ENCODE results near the gene EFNA5. TPM values are rescaled to one million over a fixed set of nuclear protein-coding genes. Genes with fewer than 3 reads are reported as not detected.

Gene EFNA5
- polyA plus RNA-seq, 1 donor (not counting 4 experiments of a cell fraction or from before 2014, with no cell fraction given): 4.8 TPM

DNA sequence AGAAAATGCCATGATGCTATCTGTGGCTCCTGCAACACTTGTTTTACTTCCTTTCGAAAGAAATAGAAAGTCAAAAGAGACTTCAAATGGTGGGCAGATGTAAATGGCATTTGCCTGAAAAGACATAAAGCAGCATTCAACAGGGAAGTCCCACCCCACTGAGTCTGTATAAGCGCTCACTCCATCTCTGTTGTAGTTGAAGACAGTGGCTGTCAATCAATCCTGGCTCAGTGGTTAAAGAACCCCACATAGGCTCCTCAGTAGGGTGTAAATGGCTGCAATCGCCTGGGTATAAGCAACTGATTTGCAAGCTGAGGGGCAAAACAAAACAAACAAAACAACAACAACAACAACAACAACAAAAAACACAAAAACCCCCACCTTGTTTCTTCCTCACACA, 158.7 kb downstream of the EFNA5 start:
- no peak overlapping the region for H3K4me2 ChIP-seq (ENCODE audit: control insufficient read depth, extremely low read depth, insufficient read depth, low read depth, low read length)
- H3K4me1 ChIP-seq (ENCODE audit: control insufficient read depth, extremely low read depth, insufficient read depth, low read length): peaks cover 18% of the 10 kb centered on the region
- no peaks in the 10 kb centered on the region for H3K36me3 ChIP-seq (ENCODE audit: control insufficient read depth in 2 of 2, extremely low read depth in 1 of 2, insufficient read depth in 2 of 2, low read length in 2 of 2)
- H3K4me3 ChIP-seq (ENCODE audit: control insufficient read depth in 2 of 3, extremely low read depth in 1 of 3, insufficient read depth in 2 of 3, low read depth in 1 of 3, low read length in 3 of 3): no peak overlapping the region
- H4K20me1 ChIP-seq (ENCODE audit: control insufficient read depth, extremely low read depth, insufficient read depth, low read length): no peaks in the 10 kb centered on the region
- H3K9me3 ChIP-seq (ENCODE audit: control insufficient read depth, low read depth, low read length): no peaks in the 10 kb centered on the region
- H2AFZ ChIP-seq (ENCODE audit: control insufficient read depth, low read length): no peak overlapping the region
- no peak overlapping the region for H3K27ac ChIP-seq (ENCODE audit: control insufficient read depth, insufficient read depth, low read length)
- H3K79me2 ChIP-seq (ENCODE audit: control insufficient read depth, insufficient read depth, low read length): peaks cover 4% of the 10 kb centered on the region
- no peak for TF ChIP-seq EZH2 (IDR thresholded peaks at IDR 0.05; ENCODE audit: low read length)
- TF ChIP-seq, protein P1, sequence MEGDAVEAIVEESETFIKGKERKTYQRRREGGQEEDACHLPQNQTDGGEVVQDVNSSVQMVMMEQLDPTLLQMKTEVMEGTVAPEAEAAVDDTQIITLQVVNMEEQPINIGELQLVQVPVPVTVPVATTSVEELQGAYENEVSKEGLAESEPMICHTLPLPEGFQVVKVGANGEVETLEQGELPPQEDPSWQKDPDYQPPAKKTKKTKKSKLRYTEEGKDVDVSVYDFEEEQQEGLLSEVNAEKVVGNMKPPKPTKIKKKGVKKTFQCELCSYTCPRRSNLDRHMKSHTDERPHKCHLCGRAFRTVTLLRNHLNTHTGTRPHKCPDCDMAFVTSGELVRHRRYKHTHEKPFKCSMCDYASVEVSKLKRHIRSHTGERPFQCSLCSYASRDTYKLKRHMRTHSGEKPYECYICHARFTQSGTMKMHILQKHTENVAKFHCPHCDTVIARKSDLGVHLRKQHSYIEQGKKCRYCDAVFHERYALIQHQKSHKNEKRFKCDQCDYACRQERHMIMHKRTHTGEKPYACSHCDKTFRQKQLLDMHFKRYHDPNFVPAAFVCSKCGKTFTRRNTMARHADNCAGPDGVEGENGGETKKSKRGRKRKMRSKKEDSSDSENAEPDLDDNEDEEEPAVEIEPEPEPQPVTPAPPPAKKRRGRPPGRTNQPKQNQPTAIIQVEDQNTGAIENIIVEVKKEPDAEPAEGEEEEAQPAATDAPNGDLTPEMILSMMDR (optimal IDR thresholded peaks at IDR 0.05 in 1 of 3, IDR thresholded peaks at IDR 0.05 in 1 of 3, conservative IDR thresholded peaks at IDR 0.05 in 1 of 3; ENCODE audit: extremely low read depth in 1 of 3, insufficient read depth in 2 of 3, low read length in 3 of 3): no peak
- FAIRE-seq (peak; percentile 29), DNase-seq (ENCODE audit: low read depth, low spot score) (no peak)
- H3K9me1 ChIP-seq (ENCODE audit: control insufficient read depth, extremely low read depth, insufficient read depth, low read length): no peaks in the 10 kb centered on the region
- dilution Hi-C loops (cut with MboI; ENCODE audit: extremely low pct_ligation_motif_present, low sequenced_read_pairs): no loop called here
- H3K9ac ChIP-seq (ENCODE audit: control insufficient read depth, extremely low read depth, insufficient read depth, low read length): no peak overlapping the region
- H3K27me3 ChIP-seq (ENCODE audit: control insufficient read depth, extremely low read depth, insufficient read depth, low read length): no peaks in the 10 kb centered on the region

- Histone ChIP-seq H3K27me3 (ENCODE audit: control insufficient read depth, extremely low read depth, insufficient read depth, low read length) (no peaks in the 10 kb centered on the region), H3K27ac (ENCODE audit: control insufficient read depth, insufficient read depth, low read length) (no peak overlapping the region), H3K4me3 (ENCODE audit: control insufficient read depth in 2 of 3, extremely low read depth in 1 of 3, insufficient read depth in 2 of 3, low read depth in 1 of 3, low read length in 3 of 3) (no peak overlapping the region), H2AFZ (ENCODE audit: control insufficient read depth, low read length) (no peak overlapping the region), H3K4me1 (ENCODE audit: control insufficient read depth, extremely low read depth, insufficient read depth, low read length) (peaks cover 18% of the 10 kb centered on the region), H4K20me1 (ENCODE audit: control insufficient read depth, extremely low read depth, insufficient read depth, low read length) (no peaks in the 10 kb centered on the region), H3K4me2 (ENCODE audit: control insufficient read depth, extremely low read depth, insufficient read depth, low read depth, low read length) (no peak overlapping the region), H3K9ac (ENCODE audit: control insufficient read depth, extremely low read depth, insufficient read depth, low read length) (no peak overlapping the region), H3K36me3 (ENCODE audit: control insufficient read depth in 2 of 2, extremely low read depth in 1 of 2, insufficient read depth in 2 of 2, low read length in 2 of 2) (no peaks in the 10 kb centered on the region), H3K9me3 (ENCODE audit: control insufficient read depth, low read depth, low read length) (no peaks in the 10 kb centered on the region), H3K79me2 (ENCODE audit: control insufficient read depth, insufficient read depth, low read length) (peaks cover 4% of the 10 kb centered on the region), H3K9me1 (ENCODE audit: control insufficient read depth, extremely low read depth, insufficient read depth, low read length) (no peaks in the 10 kb centered on the region)
- FAIRE-seq (peak; percentile 44), DNase-seq (ENCODE audit: low read depth, low spot score) (no peak)
- dilution Hi-C loops (cut with MboI; ENCODE audit: extremely low pct_ligation_motif_present, low sequenced_read_pairs): no loop called here
- TF ChIP-seq, protein P1 (optimal IDR thresholded peaks at IDR 0.05 in 1 of 3, IDR thresholded peaks at IDR 0.05 in 1 of 3, conservative IDR thresholded peaks at IDR 0.05 in 1 of 3; ENCODE audit: extremely low read depth in 1 of 3, insufficient read depth in 2 of 3, low read length in 3 of 3): no peak
Measured at GRCh38 chr5:107510125-107510524, 160.6 kb downstream of the EFNA5 start.

Measured in keratinocyte (primary cell).